Smooth muscle cell (in vitro differentiated cells): Measurements from ENCODE around the gene TAF4. TPM values are rescaled to one million over a fixed set of nuclear protein-coding genes. Genes with fewer than 3 reads are reported as not detected.

ENCODE experiments used
- DNase-seq: peaks from one replicate; lab custom pipeline; 2025; ENCODE audit not compliant: unreplicated experiment; lab: John Stamatoyannopoulos, UW
- H2AFZ ChIP-seq: fragments of 200-600 bp; sonication (generic); 2 replicates; pipeline ENCODE4 v1.6.0; 2016; ENCODE audit warnings: antibody characterized with exemption, low read depth, mild to moderate bottlenecking
- H3F3A ChIP-seq: fragments of 200-600 bp; sonication (generic); 2 replicates; pipeline ENCODE4 v1.6.0; 2017; ENCODE audit warnings: antibody characterized with exemption, low read depth
- H3K27ac ChIP-seq: fragments of 200-600 bp; sonication (generic); 2 replicates; pipeline ENCODE4 v1.5.1; 2016; ENCODE audit warnings: low read depth, mild to moderate bottlenecking
- H3K27me3 ChIP-seq: fragments of 200-600 bp; sonication (generic); 2 replicates; pipeline ENCODE4 v1.6.1; 2016; ENCODE audit warnings: low read depth, mild to moderate bottlenecking
- H3K36me3 ChIP-seq: fragments of 200-600 bp; sonication (generic); 2 replicates; pipeline ENCODE4 v1.5.1; 2016; ENCODE audit warnings: low read depth
- H3K4me1 ChIP-seq: fragments of 200-600 bp; sonication (generic); 2 replicates; pipeline ENCODE4 v1.5.1; 2016; ENCODE audit warnings: low read depth
- H3K4me2 ChIP-seq: fragments of 200-600 bp; sonication (generic); 2 replicates; pipeline ENCODE4 v1.6.0; 2016; ENCODE audit warnings: mild to moderate bottlenecking
- H3K4me3 ChIP-seq: fragments of 200-600 bp; sonication (generic); 2 replicates; pipeline ENCODE4 v1.5.1; 2016; ENCODE audit warnings: mild to moderate bottlenecking
- H3K79me2 ChIP-seq: fragments of 200-600 bp; sonication (generic); 2 replicates; pipeline ENCODE4 v1.6.0; 2016; ENCODE audit warnings: low read depth, mild to moderate bottlenecking
- H3K9ac ChIP-seq: fragments of 200-600 bp; sonication (generic); 2 replicates; pipeline ENCODE4 v1.6.0; 2016; ENCODE audit warnings: low read depth
- H3K9me3 ChIP-seq: fragments of 200-600 bp; sonication (generic); replicated peaks from 2 replicates; pipeline ENCODE4 v1.5.1; 2016; ENCODE audit warnings: low read depth
- H4K20me1 ChIP-seq: fragments of 200-600 bp; sonication (generic); 2 replicates; pipeline ENCODE4 v1.6.0; 2016; ENCODE audit warnings: low read depth
- CTCF ChIP-seq: fragments of 200-600 bp; sonication (generic); IDR thresholded peaks from 2 replicates; pipeline ENCODE4 v1.5.1; 2017; ENCODE audit warnings: borderline replicate concordance, mild to moderate bottlenecking, antibody characterized with exemption; ENCODE audit not compliant: insufficient read depth, poor library complexity, severe bottlenecking
- WGBS: methylation state at CpG from one replicate; pipeline ENCODE4 v1.1.7; 2016; ENCODE audit warnings: low lambda C conversion rate; 5-methylcytosine and 5-hydroxymethylcytosine counted together
- polyA plus RNA-seq: library from polyadenylated mRNA; unstranded; fragments of >200 nt; fragmentation: Nextera tagmentation; extraction: Ambion mirVana; gene quantifications from 2 replicates; pipeline ENCODE4 v1.2.1, GENCODE V29; 2016
- total RNA-seq: library from RNA; depleted of rRNA; stranded (reverse); fragments of >200 nt; gene quantifications from 2 replicates; pipeline ENCODE4 v1.2.3, GENCODE V29; 2014

The TAF4 gene
- total and polyA plus RNA-seq, 2 experiments from 2014 or later, result 0.67 to 8.5 TPM

DNA sequence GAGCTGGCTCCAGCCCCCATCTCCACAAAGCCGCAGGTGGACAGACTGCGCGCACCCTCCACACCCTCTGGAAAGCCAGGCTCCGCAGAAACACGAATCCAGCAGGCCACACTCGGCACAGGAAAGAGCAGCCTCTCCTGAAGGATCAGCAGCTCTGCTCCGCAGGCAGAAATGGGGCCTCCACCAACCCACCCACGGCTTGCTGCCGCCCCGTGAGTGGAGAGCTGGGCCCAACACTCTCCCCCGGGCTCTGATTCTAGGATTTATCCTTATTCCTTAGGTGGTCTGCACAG, 39.2 kb downstream of the TAF4 start:
- H3K4me1 ChIP-seq, result peaks cover 9% of the 10 kb centered on the region
- peaks cover 93% of the 10 kb centered on the region for H4K20me1 ChIP-seq

GRCh38 chr20:62025832-62026563, 39.7 kb downstream of the TAF4 start:
- H3K4me2 ChIP-seq, result peak overlapping the region; percentile 30

More for the DNA sequence above, 39.2 kb downstream of the TAF4 start:
- Histone ChIP-seq H3K27ac (no peak overlapping the region), H3K4me3 (no peak overlapping the region), H3K9me3 (no peaks in the 10 kb centered on the region), H3F3A (no peaks in the 10 kb centered on the region), H3K36me3 (no peaks in the 10 kb centered on the region), H3K9ac (no peak overlapping the region), H3K27me3 (no peaks in the 10 kb centered on the region), H3K79me2 (peaks cover 59% of the 10 kb centered on the region), H2AFZ (no peak overlapping the region), H3K4me2 (no peak overlapping the region)
- WGBS, result 85% methylated on average over 11 of the region's 11 CpGs
- no peak for DNase-seq
- TF ChIP-seq CTCF, result no peak

GRCh38 chr20:62025394-62025793, 40.3 kb downstream of the TAF4 start:
- DNase-seq, result no peak
- H3K27me3 ChIP-seq, result no peaks in the 10 kb centered on the region
- no peak for TF ChIP-seq CTCF
- H3F3A ChIP-seq, result no peaks in the 10 kb centered on the region
- no peak overlapping the region for H3K9ac ChIP-seq
- H3K4me3 ChIP-seq, result no peak overlapping the region
- WGBS, result 73% methylated on average over 8 of the region's 8 CpGs
- no peak overlapping the region for H3K4me2 ChIP-seq
- peaks cover 93% of the 10 kb centered on the region for H4K20me1 ChIP-seq
- H3K36me3 ChIP-seq, result no peaks in the 10 kb centered on the region
- no peaks in the 10 kb centered on the region for H3K9me3 ChIP-seq
- no peak overlapping the region for H3K27ac ChIP-seq
- H3K4me1 ChIP-seq, result peaks cover 9% of the 10 kb centered on the region
- H2AFZ ChIP-seq, result no peak overlapping the region
- peaks cover 60% of the 10 kb centered on the region for H3K79me2 ChIP-seq

More at GRCh38 chr20:62025832-62026563, 39.7 kb downstream of the TAF4 start:
- Histone ChIP-seq H3K27ac (no peak overlapping the region), H3K4me3 (no peak overlapping the region), H3K27me3 (no peaks in the 10 kb centered on the region), H3K4me1 (peaks cover 9% of the 10 kb centered on the region), H3K9me3 (no peaks in the 10 kb centered on the region), H3F3A (no peaks in the 10 kb centered on the region), H3K9ac (no peak overlapping the region), H4K20me1 (peaks cover 93% of the 10 kb centered on the region), H3K79me2 (peaks cover 58% of the 10 kb centered on the region), H3K36me3 (no peaks in the 10 kb centered on the region), H2AFZ (no peak overlapping the region)
- no peak for DNase-seq
- 58% methylated on average over 22 of the region's 22 CpGs for WGBS
- TF ChIP-seq CTCF, result peak; percentile 42

DNA sequence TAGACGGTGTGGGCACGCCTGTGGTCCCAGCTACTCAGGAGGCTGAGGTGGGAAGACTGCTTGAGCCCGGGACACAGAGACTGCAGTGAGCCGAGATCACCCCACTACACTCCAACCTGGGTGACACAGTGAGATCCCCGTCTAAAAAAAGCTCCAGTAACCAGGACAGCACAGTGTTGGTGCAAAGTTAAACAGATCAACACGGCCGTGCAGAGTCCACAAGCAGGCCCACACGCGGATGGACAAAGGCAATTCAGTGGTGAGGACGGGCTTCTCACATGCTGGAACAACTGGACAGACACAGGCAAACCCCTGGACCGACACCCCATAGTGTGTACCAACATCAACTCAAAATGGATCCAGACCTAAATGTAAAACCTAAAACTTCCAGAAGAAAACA, 41.7 kb downstream of the TAF4 start:
- DNase-seq, result no peak
- Histone ChIP-seq H3K9ac (no peak overlapping the region), H3K27ac (no peak overlapping the region), H3K4me2 (no peak overlapping the region), H2AFZ (no peak overlapping the region), H3K79me2 (peaks cover 62% of the 10 kb centered on the region), H3K4me1 (peaks cover 9% of the 10 kb centered on the region), H3K27me3 (no peaks in the 10 kb centered on the region), H4K20me1 (peaks cover 99% of the 10 kb centered on the region), H3F3A (no peaks in the 10 kb centered on the region), H3K9me3 (no peaks in the 10 kb centered on the region), H3K36me3 (no peaks in the 10 kb centered on the region), H3K4me3 (no peak overlapping the region)
- TF ChIP-seq CTCF, result no peak
- WGBS, result 97% methylated on average over 11 of the region's 11 CpGs
